Neural cell (in vitro differentiated cells): Measurements from ENCODE around the gene APOH.

Source experiments
- CTCF ChIP-seq: fragments of 450-650 bp; IDR thresholded peaks from 2 replicates; pipeline ENCODE4 v1.5.1; 2014; ENCODE audit warnings: antibody characterized with exemption, mild to moderate bottlenecking, moderate library complexity; ENCODE audit not compliant: poor library complexity, severe bottlenecking
- EZH2 ChIP-seq: fragments of 200-600, 300-800 bp; shearing (Covaris generic), sonication (generic); IDR thresholded peaks from 2 replicates; pipeline ENCODE4 v1.6.1; 2014; ENCODE audit warnings: antibody characterized with exemption, low read length, borderline replicate concordance, mild to moderate bottlenecking; ENCODE audit not compliant: insufficient read depth, poor library complexity, severe bottlenecking
- POLR2AphosphoS5 ChIP-seq: IDR thresholded peaks from 2 replicates; pipeline ENCODE4 v1.6.1; 2012
- RAD21 ChIP-seq: fragments of 450-650 bp; conservative IDR thresholded peaks from 2 replicates; pipeline ENCODE4 v1.6.1; 2014; ENCODE audit warnings: antibody characterized with exemption, mild to moderate bottlenecking, moderate library complexity
- SMC3 ChIP-seq: fragments of 450-650 bp; conservative IDR thresholded peaks from 2 replicates; pipeline ENCODE4 v1.6.1; 2014; ENCODE audit warnings: antibody characterized with exemption, mild to moderate bottlenecking, moderate library complexity; ENCODE audit not compliant: poor library complexity

DNA sequence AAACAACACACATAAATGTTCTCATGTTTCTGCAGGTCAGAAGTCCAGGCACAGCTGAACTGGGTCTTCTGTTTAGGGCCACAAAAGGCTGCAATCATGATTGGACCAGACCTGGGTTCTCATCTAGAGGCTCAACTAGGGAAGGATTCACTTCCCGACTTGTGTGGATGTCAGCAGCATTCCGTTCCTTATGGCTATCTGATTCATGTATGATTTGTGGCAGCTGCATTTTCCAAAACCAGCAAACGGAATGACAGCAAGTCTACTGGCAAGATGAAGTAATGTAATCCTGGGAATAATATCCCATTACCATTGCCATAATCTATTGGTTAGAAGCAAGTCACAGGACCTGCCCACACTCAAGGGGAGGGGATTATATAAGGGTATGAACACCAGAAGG is 59.4 kb downstream of the APOH start:
- TF ChIP-seq CTCF, result no peak
- TF ChIP-seq RAD21, result no peak
- TF ChIP-seq EZH2, result no peak
- no peak for TF ChIP-seq POLR2AphosphoS5
- TF ChIP-seq SMC3, result no peak
